AG20443 (cell line): ENCODE measurements around the gene TMEM163.
"Not testable (repeated sequence)": the region's sequence is repeated elsewhere in the genome, so short reads cannot be mapped to it uniquely, and the experiment has no call there.

Experiments used
- DNase-seq: peaks from one replicate; pipeline ENCODE4 v3.0.0; 2012; ENCODE audit warnings: low spot score, mixed read lengths

The TMEM163 gene

GRCh38 chr2:134619250-134619649 is 99.5 kb downstream of the TMEM163 start:
- no peak for DNase-seq

GRCh38 chr2:134615480-134615879 is 103.3 kb downstream of the TMEM163 start:
- not testable (repeated sequence) for DNase-seq

GRCh38 chr2:134611316-134611715 is 107.5 kb downstream of the TMEM163 start:
- no peak for DNase-seq

GRCh38 chr2:134610871-134611270 is 107.9 kb downstream of the TMEM163 start:
- no peak for DNase-seq

GRCh38 chr2:134609924-134610513 is 108.8 kb downstream of the TMEM163 start:
- DNase-seq: no peak

GRCh38 chr2:134603966-134604365 is 114.8 kb downstream of the TMEM163 start:
- no peak for DNase-seq

GRCh38 chr2:134602666-134603065 is 116.1 kb downstream of the TMEM163 start:
- no peak for DNase-seq

- no peak for DNase-seq
Observed at GRCh38 chr2:134601264-134601663, 117.5 kb downstream of the TMEM163 start.

- no peak for DNase-seq
Observed at GRCh38 chr2:134600208-134600607, 118.6 kb downstream of the TMEM163 start.

GRCh38 chr2:134599236-134599635 is 119.6 kb downstream of the TMEM163 start:
- no peak for DNase-seq

GRCh38 chr2:134594399-134594798 is 124.4 kb downstream of the TMEM163 start:
- no peak for DNase-seq

GRCh38 chr2:134593519-134593918 is 125.3 kb downstream of the TMEM163 start:
- DNase-seq: no peak

- DNase-seq: no peak
Observed at GRCh38 chr2:134592377-134592776, 126.4 kb downstream of the TMEM163 start.

- DNase-seq: no peak
Observed at GRCh38 chr2:134591526-134591925, 127.3 kb downstream of the TMEM163 start.

GRCh38 chr2:134590679-134591078 is 128.1 kb downstream of the TMEM163 start:
- DNase-seq: no peak

- DNase-seq: not testable (repeated sequence)
Observed at GRCh38 chr2:134589171-134590083, 129.4 kb downstream of the TMEM163 start.

- no peak for DNase-seq
Observed at GRCh38 chr2:134588556-134588955, 130.2 kb downstream of the TMEM163 start.

- DNase-seq: no peak
Observed at GRCh38 chr2:134586326-134586965, 132.4 kb downstream of the TMEM163 start.

- no peak for DNase-seq
Observed at GRCh38 chr2:134583997-134584520, 134.7 kb downstream of the TMEM163 start.

GRCh38 chr2:134583462-134583861 is 135.3 kb downstream of the TMEM163 start:
- DNase-seq: no peak

GRCh38 chr2:134582547-134582899 is 136.3 kb downstream of the TMEM163 start:
- no peak for DNase-seq

GRCh38 chr2:134581877-134582546 is 136.8 kb downstream of the TMEM163 start:
- DNase-seq: no peak
